ENCODE data around the gene GMPR. TPM values are rescaled to one million over a fixed set of nuclear protein-coding genes. Genes with fewer than 3 reads are reported as not detected.

GMPR gene
- polyA plus RNA-seq, 1 donor (not counting 4 experiments of a cell fraction or from before 2014, with no cell fraction given): 0.50 TPM

GRCh38 chr6:16270178-16270794 lies 31.9 kb downstream of the GMPR start:
- H3K79me2 ChIP-seq (ENCODE audit: control insufficient read depth, insufficient read depth, low read length): no peaks in the 10 kb centered on the region
- no peaks in the 10 kb centered on the region for H3K9me1 ChIP-seq (ENCODE audit: control insufficient read depth, extremely low read depth, insufficient read depth, low read length)
- no peaks in the 10 kb centered on the region for H3K27me3 ChIP-seq (ENCODE audit: control insufficient read depth, extremely low read depth, insufficient read depth, low read length)
- H3K4me3 ChIP-seq (ENCODE audit: control insufficient read depth in 2 of 3, extremely low read depth in 1 of 3, insufficient read depth in 2 of 3, low read depth in 1 of 3, low read length in 3 of 3): no peak overlapping the region
- H3K36me3 ChIP-seq (ENCODE audit: control insufficient read depth in 2 of 2, extremely low read depth in 1 of 2, insufficient read depth in 2 of 2, low read length in 2 of 2): no peaks in the 10 kb centered on the region
- TF ChIP-seq EZH2 (IDR thresholded peaks at IDR 0.05; ENCODE audit: low read length): no peak
- no peak overlapping the region for H2AFZ ChIP-seq (ENCODE audit: control insufficient read depth, low read length)
- no peaks in the 10 kb centered on the region for H3K4me1 ChIP-seq (ENCODE audit: control insufficient read depth, extremely low read depth, insufficient read depth, low read length)
- H3K9me3 ChIP-seq (ENCODE audit: control insufficient read depth, low read depth, low read length): no peaks in the 10 kb centered on the region
- dilution Hi-C loops (cut with MboI; ENCODE audit: extremely low pct_ligation_motif_present, low sequenced_read_pairs): no loop called here
- DNase-seq (ENCODE audit: low read depth, low spot score) (no peak), FAIRE-seq (no peak)
- H3K4me2 ChIP-seq (ENCODE audit: control insufficient read depth, extremely low read depth, insufficient read depth, low read depth, low read length): no peak overlapping the region
- no peak overlapping the region for H3K9ac ChIP-seq (ENCODE audit: control insufficient read depth, extremely low read depth, insufficient read depth, low read length)
- H3K27ac ChIP-seq (ENCODE audit: control insufficient read depth, insufficient read depth, low read length): no peak overlapping the region
- H4K20me1 ChIP-seq (ENCODE audit: control insufficient read depth, extremely low read depth, insufficient read depth, low read length): no peaks in the 10 kb centered on the region

- Histone ChIP-seq H3K4me1 (ENCODE audit: control insufficient read depth, extremely low read depth, insufficient read depth, low read length) (no peaks in the 10 kb centered on the region), H3K36me3 (ENCODE audit: control insufficient read depth in 2 of 2, extremely low read depth in 1 of 2, insufficient read depth in 2 of 2, low read length in 2 of 2) (no peaks in the 10 kb centered on the region), H3K4me3 (ENCODE audit: control insufficient read depth in 2 of 3, extremely low read depth in 1 of 3, insufficient read depth in 2 of 3, low read depth in 1 of 3, low read length in 3 of 3) (no peak overlapping the region), H3K27ac (ENCODE audit: control insufficient read depth, insufficient read depth, low read length) (no peak overlapping the region), H3K9me3 (ENCODE audit: control insufficient read depth, low read depth, low read length) (no peaks in the 10 kb centered on the region), H3K27me3 (ENCODE audit: control insufficient read depth, extremely low read depth, insufficient read depth, low read length) (no peaks in the 10 kb centered on the region), H2AFZ (ENCODE audit: control insufficient read depth, low read length) (no peak overlapping the region), H3K9me1 (ENCODE audit: control insufficient read depth, extremely low read depth, insufficient read depth, low read length) (no peaks in the 10 kb centered on the region), H3K9ac (ENCODE audit: control insufficient read depth, extremely low read depth, insufficient read depth, low read length) (no peak overlapping the region), H3K4me2 (ENCODE audit: control insufficient read depth, extremely low read depth, insufficient read depth, low read depth, low read length) (no peak overlapping the region), H4K20me1 (ENCODE audit: control insufficient read depth, extremely low read depth, insufficient read depth, low read length) (no peaks in the 10 kb centered on the region), H3K79me2 (ENCODE audit: control insufficient read depth, insufficient read depth, low read length) (no peaks in the 10 kb centered on the region)
- DNase-seq (ENCODE audit: low read depth, low spot score) (no peak), FAIRE-seq (no peak)
- TF ChIP-seq CTCF (optimal IDR thresholded peaks at IDR 0.05 in 1 of 3, IDR thresholded peaks at IDR 0.05 in 1 of 3, conservative IDR thresholded peaks at IDR 0.05 in 1 of 3; ENCODE audit: extremely low read depth in 1 of 3, insufficient read depth in 2 of 3, low read length in 3 of 3): no peak
- TF ChIP-seq EZH2 (IDR thresholded peaks at IDR 0.05; ENCODE audit: low read length): no peak
- dilution Hi-C loops (cut with MboI; ENCODE audit: extremely low pct_ligation_motif_present, low sequenced_read_pairs): no loop called here
Measured at GRCh38 chr6:16271428-16271827, 33.0 kb downstream of the GMPR start.

GRCh38 chr6:16272201-16272600 lies 33.8 kb downstream of the GMPR start:
- FAIRE-seq (no peak), DNase-seq (ENCODE audit: low read depth, low spot score) (no peak)
- dilution Hi-C loops (cut with MboI; ENCODE audit: extremely low pct_ligation_motif_present, low sequenced_read_pairs): no loop called here
- H3K4me2 ChIP-seq (ENCODE audit: control insufficient read depth, extremely low read depth, insufficient read depth, low read depth, low read length): no peak overlapping the region
- H3K79me2 ChIP-seq (ENCODE audit: control insufficient read depth, insufficient read depth, low read length): no peaks in the 10 kb centered on the region
- TF ChIP-seq CTCF (optimal IDR thresholded peaks at IDR 0.05 in 1 of 3, IDR thresholded peaks at IDR 0.05 in 1 of 3, conservative IDR thresholded peaks at IDR 0.05 in 1 of 3; ENCODE audit: extremely low read depth in 1 of 3, insufficient read depth in 2 of 3, low read length in 3 of 3) (no peak), EZH2 (IDR thresholded peaks at IDR 0.05; ENCODE audit: low read length) (no peak)
- no peak overlapping the region for H3K27ac ChIP-seq (ENCODE audit: control insufficient read depth, insufficient read depth, low read length)
- H3K36me3 ChIP-seq (ENCODE audit: control insufficient read depth in 2 of 2, extremely low read depth in 1 of 2, insufficient read depth in 2 of 2, low read length in 2 of 2): no peaks in the 10 kb centered on the region
- H3K9me3 ChIP-seq (ENCODE audit: control insufficient read depth, low read depth, low read length): no peaks in the 10 kb centered on the region
- no peak overlapping the region for H2AFZ ChIP-seq (ENCODE audit: control insufficient read depth, low read length)
- H3K9me1 ChIP-seq (ENCODE audit: control insufficient read depth, extremely low read depth, insufficient read depth, low read length): no peaks in the 10 kb centered on the region
- H3K4me1 ChIP-seq (ENCODE audit: control insufficient read depth, extremely low read depth, insufficient read depth, low read length): peaks cover 2% of the 10 kb centered on the region
- H3K27me3 ChIP-seq (ENCODE audit: control insufficient read depth, extremely low read depth, insufficient read depth, low read length): no peaks in the 10 kb centered on the region
- no peak overlapping the region for H3K4me3 ChIP-seq (ENCODE audit: control insufficient read depth in 2 of 3, extremely low read depth in 1 of 3, insufficient read depth in 2 of 3, low read depth in 1 of 3, low read length in 3 of 3)
- H4K20me1 ChIP-seq (ENCODE audit: control insufficient read depth, extremely low read depth, insufficient read depth, low read length): no peaks in the 10 kb centered on the region
- no peak overlapping the region for H3K9ac ChIP-seq (ENCODE audit: control insufficient read depth, extremely low read depth, insufficient read depth, low read length)

Data from keratinocyte (primary cell).